ENCODE results near the gene DMRTB1.

Gene DMRTB1

GRCh38 chr1:53420341-53420740, 38.9 kb upstream of the DMRTB1 start:
- no peak overlapping the region for H3K27ac ChIP-seq (ENCODE audit: low read length)
- no peak overlapping the region for H3K4me2 ChIP-seq (ENCODE audit: insufficient read depth, low read length)
- no peak overlapping the region for H3K4me3 ChIP-seq (ENCODE audit: low read depth in 1 of 2, low read length in 2 of 2)
- ATAC-seq (ENCODE audit: insufficient read depth, low read depth) (no peak), DNase-seq (no peak)
- no peak overlapping the region for H2AFZ ChIP-seq (ENCODE audit: low read depth, low read length)
- H3K4me1 ChIP-seq (ENCODE audit: insufficient read depth, low read length), result no peaks in the 10 kb centered on the region
- no peaks in the 10 kb centered on the region for H3K79me2 ChIP-seq (ENCODE audit: insufficient read depth, low read length)
- no peak for TF ChIP-seq CTCF (IDR thresholded peaks at IDR 0.05; ENCODE audit: borderline replicate concordance, extremely low read depth, low read length, poor library complexity, severe bottlenecking)
- TF ChIP-seq EZH2 (IDR thresholded peaks at IDR 0.05; ENCODE audit: borderline replicate concordance, low read depth, low read length, severe bottlenecking), result no peak
- peaks cover 19% of the 10 kb centered on the region for H3K27me3 ChIP-seq (ENCODE audit: insufficient read depth, low read length, poor library complexity)
- H3K9ac ChIP-seq (ENCODE audit: low read depth, low read length), result no peak overlapping the region
- no peaks in the 10 kb centered on the region for H3K9me3 ChIP-seq (ENCODE audit: insufficient read depth, low read length, severe bottlenecking)
- H3K36me3 ChIP-seq (ENCODE audit: insufficient read depth, low read length), result no peaks in the 10 kb centered on the region
- no peaks in the 10 kb centered on the region for H4K20me1 ChIP-seq (ENCODE audit: insufficient read depth, low read length)

GRCh38 chr1:53421208-53421607, 38.0 kb upstream of the DMRTB1 start:
- Histone ChIP-seq H3K4me2 (ENCODE audit: insufficient read depth, low read length) (no peak overlapping the region), H4K20me1 (ENCODE audit: insufficient read depth, low read length) (no peaks in the 10 kb centered on the region)
- TF ChIP-seq EZH2 (IDR thresholded peaks at IDR 0.05; ENCODE audit: borderline replicate concordance, low read depth, low read length, severe bottlenecking) (no peak), CTCF (IDR thresholded peaks at IDR 0.05; ENCODE audit: borderline replicate concordance, extremely low read depth, low read length, poor library complexity, severe bottlenecking) (no peak)

GRCh38 chr1:53430261-53430660, 28.9 kb upstream of the DMRTB1 start:
- Histone ChIP-seq H3K4me3 (ENCODE audit: low read depth in 1 of 2, low read length in 2 of 2) (no peak overlapping the region), H3K9me3 (ENCODE audit: insufficient read depth, low read length, severe bottlenecking) (no peaks in the 10 kb centered on the region), H3K27me3 (ENCODE audit: insufficient read depth, low read length, poor library complexity) (peaks cover 11% of the 10 kb centered on the region), H3K4me1 (ENCODE audit: insufficient read depth, low read length) (no peaks in the 10 kb centered on the region), H3K27ac (ENCODE audit: low read length) (no peak overlapping the region), H3K4me2 (ENCODE audit: insufficient read depth, low read length) (no peak overlapping the region), H3K9ac (ENCODE audit: low read depth, low read length) (no peak overlapping the region), H3K79me2 (ENCODE audit: insufficient read depth, low read length) (no peaks in the 10 kb centered on the region), H2AFZ (ENCODE audit: low read depth, low read length) (no peak overlapping the region), H3K36me3 (ENCODE audit: insufficient read depth, low read length) (no peaks in the 10 kb centered on the region), H4K20me1 (ENCODE audit: insufficient read depth, low read length) (no peaks in the 10 kb centered on the region)
- ATAC-seq (ENCODE audit: insufficient read depth, low read depth) (no peak), DNase-seq (no peak)
- TF ChIP-seq CTCF (IDR thresholded peaks at IDR 0.05; ENCODE audit: borderline replicate concordance, extremely low read depth, low read length, poor library complexity, severe bottlenecking) (no peak), EZH2 (IDR thresholded peaks at IDR 0.05; ENCODE audit: borderline replicate concordance, low read depth, low read length, severe bottlenecking) (no peak)

More at GRCh38 chr1:53421208-53421607, 38.0 kb upstream of the DMRTB1 start:
- no peaks in the 10 kb centered on the region for H3K36me3 ChIP-seq (ENCODE audit: insufficient read depth, low read length)
- no peaks in the 10 kb centered on the region for H3K79me2 ChIP-seq (ENCODE audit: insufficient read depth, low read length)
- no peak overlapping the region for H3K4me3 ChIP-seq (ENCODE audit: low read depth in 1 of 2, low read length in 2 of 2)
- no peak overlapping the region for H2AFZ ChIP-seq (ENCODE audit: low read depth, low read length)
- ATAC-seq (ENCODE audit: insufficient read depth, low read depth) (no peak), DNase-seq (no peak)
- H3K4me1 ChIP-seq (ENCODE audit: insufficient read depth, low read length), result no peaks in the 10 kb centered on the region
- H3K9ac ChIP-seq (ENCODE audit: low read depth, low read length), result no peak overlapping the region
- no peaks in the 10 kb centered on the region for H3K9me3 ChIP-seq (ENCODE audit: insufficient read depth, low read length, severe bottlenecking)
- peaks cover 19% of the 10 kb centered on the region for H3K27me3 ChIP-seq (ENCODE audit: insufficient read depth, low read length, poor library complexity)
- no peak overlapping the region for H3K27ac ChIP-seq (ENCODE audit: low read length)

GRCh38 chr1:53430779-53431178, 28.4 kb upstream of the DMRTB1 start:
- H4K20me1 ChIP-seq (ENCODE audit: insufficient read depth, low read length), result no peaks in the 10 kb centered on the region
- ATAC-seq (ENCODE audit: insufficient read depth, low read depth) (no peak), DNase-seq (no peak)
- H3K4me2 ChIP-seq (ENCODE audit: insufficient read depth, low read length), result no peak overlapping the region
- no peak overlapping the region for H3K27ac ChIP-seq (ENCODE audit: low read length)
- H3K4me3 ChIP-seq (ENCODE audit: low read depth in 1 of 2, low read length in 2 of 2), result no peak overlapping the region
- no peak overlapping the region for H3K9ac ChIP-seq (ENCODE audit: low read depth, low read length)
- TF ChIP-seq CTCF (IDR thresholded peaks at IDR 0.05; ENCODE audit: borderline replicate concordance, extremely low read depth, low read length, poor library complexity, severe bottlenecking) (no peak), EZH2 (IDR thresholded peaks at IDR 0.05; ENCODE audit: borderline replicate concordance, low read depth, low read length, severe bottlenecking) (no peak)
- H3K4me1 ChIP-seq (ENCODE audit: insufficient read depth, low read length), result no peaks in the 10 kb centered on the region
- no peaks in the 10 kb centered on the region for H3K79me2 ChIP-seq (ENCODE audit: insufficient read depth, low read length)
- H3K36me3 ChIP-seq (ENCODE audit: insufficient read depth, low read length), result no peaks in the 10 kb centered on the region
- H2AFZ ChIP-seq (ENCODE audit: low read depth, low read length), result no peak overlapping the region
- peaks cover 11% of the 10 kb centered on the region for H3K27me3 ChIP-seq (ENCODE audit: insufficient read depth, low read length, poor library complexity)
- no peaks in the 10 kb centered on the region for H3K9me3 ChIP-seq (ENCODE audit: insufficient read depth, low read length, severe bottlenecking)

Measured in DND-41 (cell line).